Measurements from ENCODE around the gene GIT1. TPM values are rescaled to one million over a fixed set of nuclear protein-coding genes. Genes with fewer than 3 reads are reported as not detected.

GIT1 gene
- total and polyA plus RNA-seq, 2 of the 13 experiments (the other 11 are each of a cell fraction or from before 2014, with no cell fraction given): 14.2 to 30.8 TPM

DNA sequence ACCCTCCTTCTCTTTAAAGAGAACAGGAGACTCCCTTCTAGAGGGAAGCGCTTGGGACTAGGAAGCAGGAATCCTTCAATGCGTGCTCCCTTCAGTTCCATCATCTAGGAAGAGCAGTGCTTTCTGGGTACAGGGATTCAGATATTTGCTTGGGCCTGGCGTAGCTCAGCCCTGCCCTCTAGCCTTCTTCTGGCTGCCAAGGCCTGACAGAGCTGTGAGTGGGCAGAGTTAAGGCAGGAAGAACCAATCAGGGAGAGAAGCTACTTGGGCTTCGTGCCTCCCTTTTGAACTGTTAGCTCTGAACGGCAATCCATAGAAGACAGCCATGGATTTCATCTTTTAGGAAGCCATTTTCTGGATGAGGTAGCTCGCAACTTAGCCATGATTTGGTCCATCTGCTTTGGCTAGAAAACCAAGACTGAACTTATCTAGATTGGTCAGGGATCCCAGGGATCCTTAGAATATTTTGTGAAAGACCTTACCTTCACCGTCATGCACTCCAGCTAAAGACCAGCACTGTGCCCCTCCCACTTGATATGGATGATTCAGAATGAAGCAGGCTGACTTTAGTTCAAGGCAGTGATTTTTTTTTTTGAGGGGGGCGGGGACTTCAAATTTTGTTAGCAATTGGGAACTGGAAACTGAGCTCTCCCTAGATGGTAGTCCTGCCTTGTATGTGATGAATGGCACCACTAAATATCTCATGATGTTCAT lies 35.7 kb upstream of the GIT1 start:
- 88% methylated on average over 8 of the region's 8 CpGs for WGBS (ENCODE audit: low lambda C conversion rate)
- POLR2A ChIA-PET: no interaction called here
- Histone ChIP-seq H3K27me3 (ENCODE audit: control insufficient read depth in 1 of 2, insufficient read depth in 2 of 2, low read length in 2 of 2) (peaks cover 4 to 19% of the 10 kb centered on the region in 2 experiments; a peak in 3 of 5 replicates), H3K79me2 (ENCODE audit: insufficient read depth, low read length) (no peaks in the 10 kb centered on the region), H3K4me2 (ENCODE audit: low read depth, low read length) (no peak overlapping the region), H3K4me1 (ENCODE audit: insufficient read depth, low read length) (peaks cover 32% of the 10 kb centered on the region), H3K9me3 (ENCODE audit: low read length) (no peaks in the 10 kb centered on the region), H4K20me1 (ENCODE audit: insufficient read depth, low read length) (no peaks in the 10 kb centered on the region), H3K36me3 (replicated peaks in 1 of 2; ENCODE audit: control insufficient read depth in 1 of 2, insufficient read depth in 2 of 2, low read length in 2 of 2) (no peaks in the 10 kb centered on the region; a peak in 1 of 5 replicates), H3K9ac (ENCODE audit: insufficient read depth, low read depth, low read length) (no peak overlapping the region), H3K4me3 (replicated peaks in 1 of 3; ENCODE audit: insufficient read depth in 1 of 3, low read depth in 2 of 3, low read length in 3 of 3) (no peak overlapping the region), H2AFZ (ENCODE audit: low read length) (no peak overlapping the region), H3K27ac (ENCODE audit: extremely low read length, insufficient read depth, low read length) (no peak overlapping the region)
- FAIRE-seq: no peak
- in situ Hi-C loops (cut with HindIII; ENCODE audit: extremely low pct_ligation_motif_present, low pct_unique_long_range_greater_than_20kb) (loop anchor here (10.0 kb wide), 1 partner anchor 150 kb away; no protein-coding TSS in a partner anchor), intact Hi-C loops (cut with micrococcal nuclease; ENCODE audit: unreplicated experiment) (no loop called here)
- CTCF ChIA-PET (ENCODE audit: low intra/inter-chr PET ratio, low total read pairs): no interaction called here
- DNase-seq (ENCODE audit: low spot score): no peak
- ATAC-seq: no peak
- no TSS peak for BruUV-seq (replicated peaks)
- no peak for TF ChIP-seq ZNF350 (CRISPR knock-in tag; IDR thresholded peaks at IDR 0.05; ENCODE audit: borderline replicate concordance, low read depth)
- TF ChIP-seq ZNF230 (CRISPR knock-in tag; IDR thresholded peaks at IDR 0.05): no peak
- no peak for TF ChIP-seq ZNF773 (CRISPR knock-in tag; IDR thresholded peaks at IDR 0.05; ENCODE audit: borderline replicate concordance)
- TF ChIP-seq, protein P1, sequence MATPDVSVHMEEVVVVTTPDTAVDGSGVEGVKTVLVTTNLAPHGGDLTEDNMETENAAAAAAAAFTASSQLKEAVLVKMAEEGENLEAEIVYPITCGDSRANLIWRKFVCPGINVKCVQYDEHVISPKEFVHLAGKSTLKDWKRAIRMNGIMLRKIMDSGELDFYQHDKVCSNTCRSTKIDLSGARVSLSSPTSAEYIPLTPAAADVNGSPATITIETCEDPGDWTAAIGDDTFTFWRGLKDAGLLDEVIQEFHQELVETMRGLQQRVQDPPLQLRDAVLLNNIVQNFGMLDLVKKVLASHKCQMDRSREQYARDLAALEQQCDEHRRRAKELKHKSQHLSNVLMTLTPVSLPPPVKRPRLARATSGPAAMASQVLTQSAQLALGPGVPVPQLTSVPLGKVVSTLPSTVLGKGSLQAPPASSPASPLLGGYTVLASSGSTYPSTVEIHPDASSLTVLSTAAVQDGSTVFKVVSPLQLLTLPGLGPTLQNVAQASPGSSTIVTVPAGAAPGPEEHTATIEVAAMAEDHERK (CRISPR knock-in tag; IDR thresholded peaks at IDR 0.05; ENCODE audit: low read depth): no peak
- TF ChIP-seq TARDBP (CRISPR knock-in tag; IDR thresholded peaks at IDR 0.05): no peak
- TF ChIP-seq, protein P2, sequence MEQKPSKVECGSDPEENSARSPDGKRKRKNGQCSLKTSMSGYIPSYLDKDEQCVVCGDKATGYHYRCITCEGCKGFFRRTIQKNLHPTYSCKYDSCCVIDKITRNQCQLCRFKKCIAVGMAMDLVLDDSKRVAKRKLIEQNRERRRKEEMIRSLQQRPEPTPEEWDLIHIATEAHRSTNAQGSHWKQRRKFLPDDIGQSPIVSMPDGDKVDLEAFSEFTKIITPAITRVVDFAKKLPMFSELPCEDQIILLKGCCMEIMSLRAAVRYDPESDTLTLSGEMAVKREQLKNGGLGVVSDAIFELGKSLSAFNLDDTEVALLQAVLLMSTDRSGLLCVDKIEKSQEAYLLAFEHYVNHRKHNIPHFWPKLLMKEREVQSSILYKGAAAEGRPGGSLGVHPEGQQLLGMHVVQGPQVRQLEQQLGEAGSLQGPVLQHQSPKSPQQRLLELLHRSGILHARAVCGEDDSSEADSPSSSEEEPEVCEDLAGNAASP (CRISPR knock-in tag; IDR thresholded peaks at IDR 0.05; ENCODE audit: borderline replicate concordance): no peak
- TF ChIP-seq, protein P3, sequence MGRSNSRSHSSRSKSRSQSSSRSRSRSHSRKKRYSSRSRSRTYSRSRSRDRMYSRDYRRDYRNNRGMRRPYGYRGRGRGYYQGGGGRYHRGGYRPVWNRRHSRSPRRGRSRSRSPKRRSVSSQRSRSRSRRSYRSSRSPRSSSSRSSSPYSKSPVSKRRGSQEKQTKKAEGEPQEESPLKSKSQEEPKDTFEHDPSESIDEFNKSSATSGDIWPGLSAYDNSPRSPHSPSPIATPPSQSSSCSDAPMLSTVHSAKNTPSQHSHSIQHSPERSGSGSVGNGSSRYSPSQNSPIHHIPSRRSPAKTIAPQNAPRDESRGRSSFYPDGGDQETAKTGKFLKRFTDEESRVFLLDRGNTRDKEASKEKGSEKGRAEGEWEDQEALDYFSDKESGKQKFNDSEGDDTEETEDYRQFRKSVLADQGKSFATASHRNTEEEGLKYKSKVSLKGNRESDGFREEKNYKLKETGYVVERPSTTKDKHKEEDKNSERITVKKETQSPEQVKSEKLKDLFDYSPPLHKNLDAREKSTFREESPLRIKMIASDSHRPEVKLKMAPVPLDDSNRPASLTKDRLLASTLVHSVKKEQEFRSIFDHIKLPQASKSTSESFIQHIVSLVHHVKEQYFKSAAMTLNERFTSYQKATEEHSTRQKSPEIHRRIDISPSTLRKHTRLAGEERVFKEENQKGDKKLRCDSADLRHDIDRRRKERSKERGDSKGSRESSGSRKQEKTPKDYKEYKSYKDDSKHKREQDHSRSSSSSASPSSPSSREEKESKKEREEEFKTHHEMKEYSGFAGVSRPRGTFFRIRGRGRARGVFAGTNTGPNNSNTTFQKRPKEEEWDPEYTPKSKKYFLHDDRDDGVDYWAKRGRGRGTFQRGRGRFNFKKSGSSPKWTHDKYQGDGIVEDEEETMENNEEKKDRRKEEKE (IDR thresholded peaks at IDR 0.05): no peak
- no peak for TF ChIP-seq GABPB1 (CRISPR knock-in tag; IDR thresholded peaks at IDR 0.05)
- TF ChIP-seq ZKSCAN5 (CRISPR knock-in tag; IDR thresholded peaks at IDR 0.05): no peak
- no peak for TF ChIP-seq MTF2 (CRISPR knock-in tag; IDR thresholded peaks at IDR 0.05; ENCODE audit: borderline replicate concordance)
- no peak for TF ChIP-seq ZNF430 (CRISPR knock-in tag; IDR thresholded peaks at IDR 0.05)
- no peak for TF ChIP-seq ZNF460 (CRISPR knock-in tag; IDR thresholded peaks at IDR 0.05; ENCODE audit: borderline replicate concordance)
- TF ChIP-seq, protein P4, sequence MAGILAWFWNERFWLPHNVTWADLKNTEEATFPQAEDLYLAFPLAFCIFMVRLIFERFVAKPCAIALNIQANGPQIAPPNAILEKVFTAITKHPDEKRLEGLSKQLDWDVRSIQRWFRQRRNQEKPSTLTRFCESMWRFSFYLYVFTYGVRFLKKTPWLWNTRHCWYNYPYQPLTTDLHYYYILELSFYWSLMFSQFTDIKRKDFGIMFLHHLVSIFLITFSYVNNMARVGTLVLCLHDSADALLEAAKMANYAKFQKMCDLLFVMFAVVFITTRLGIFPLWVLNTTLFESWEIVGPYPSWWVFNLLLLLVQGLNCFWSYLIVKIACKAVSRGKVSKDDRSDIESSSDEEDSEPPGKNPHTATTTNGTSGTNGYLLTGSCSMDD (CRISPR knock-in tag; IDR thresholded peaks at IDR 0.05): no peak
- no peak for TF ChIP-seq EP300 (IDR thresholded peaks at IDR 0.05; ENCODE audit: low read depth in 2 of 2, low read length in 2 of 2)
- no peak for TF ChIP-seq EP300 (CRISPR knock-in tag; IDR thresholded peaks at IDR 0.05; ENCODE audit: borderline replicate concordance)
- no peak for TF ChIP-seq RFX5 (IDR thresholded peaks at IDR 0.05; ENCODE audit: low read depth, low read length)
- no peak for TF ChIP-seq GPN1 (CRISPR knock-in tag; IDR thresholded peaks at IDR 0.05; ENCODE audit: borderline replicate concordance)
